Measurements from ENCODE around the gene PRPF18.

Gene PRPF18

DNA sequence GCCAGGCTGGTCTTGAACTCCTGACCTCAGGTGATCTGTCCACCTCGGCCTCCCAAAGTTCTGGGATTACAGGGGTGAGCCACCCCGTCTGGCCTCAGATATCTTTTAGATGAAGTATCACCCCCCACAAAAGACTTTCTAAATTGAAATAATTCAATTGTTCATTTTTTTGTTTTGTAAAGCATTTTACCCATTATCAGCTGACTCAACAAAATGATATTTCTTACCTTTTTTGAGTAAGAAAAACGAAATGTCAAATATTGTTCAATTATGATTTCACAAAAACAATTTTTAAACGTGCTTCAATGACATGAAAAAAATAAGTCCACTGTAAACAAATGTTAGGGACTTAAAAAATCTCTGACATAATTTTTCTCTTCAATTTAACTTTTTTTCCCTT is 822 bp upstream of the PRPF18 start:
- DNase-seq (ENCODE audit: extremely low read depth, low read depth) = no peak
- TF ChIP-seq, protein P1, sequence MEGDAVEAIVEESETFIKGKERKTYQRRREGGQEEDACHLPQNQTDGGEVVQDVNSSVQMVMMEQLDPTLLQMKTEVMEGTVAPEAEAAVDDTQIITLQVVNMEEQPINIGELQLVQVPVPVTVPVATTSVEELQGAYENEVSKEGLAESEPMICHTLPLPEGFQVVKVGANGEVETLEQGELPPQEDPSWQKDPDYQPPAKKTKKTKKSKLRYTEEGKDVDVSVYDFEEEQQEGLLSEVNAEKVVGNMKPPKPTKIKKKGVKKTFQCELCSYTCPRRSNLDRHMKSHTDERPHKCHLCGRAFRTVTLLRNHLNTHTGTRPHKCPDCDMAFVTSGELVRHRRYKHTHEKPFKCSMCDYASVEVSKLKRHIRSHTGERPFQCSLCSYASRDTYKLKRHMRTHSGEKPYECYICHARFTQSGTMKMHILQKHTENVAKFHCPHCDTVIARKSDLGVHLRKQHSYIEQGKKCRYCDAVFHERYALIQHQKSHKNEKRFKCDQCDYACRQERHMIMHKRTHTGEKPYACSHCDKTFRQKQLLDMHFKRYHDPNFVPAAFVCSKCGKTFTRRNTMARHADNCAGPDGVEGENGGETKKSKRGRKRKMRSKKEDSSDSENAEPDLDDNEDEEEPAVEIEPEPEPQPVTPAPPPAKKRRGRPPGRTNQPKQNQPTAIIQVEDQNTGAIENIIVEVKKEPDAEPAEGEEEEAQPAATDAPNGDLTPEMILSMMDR (IDR thresholded peaks at IDR 0.05; ENCODE audit: low read depth, low read length, missing control alignments) = no peak
- no peak overlapping the region for H3K4me3 ChIP-seq (replicated peaks; ENCODE audit: low read depth, low read length)

DNA sequence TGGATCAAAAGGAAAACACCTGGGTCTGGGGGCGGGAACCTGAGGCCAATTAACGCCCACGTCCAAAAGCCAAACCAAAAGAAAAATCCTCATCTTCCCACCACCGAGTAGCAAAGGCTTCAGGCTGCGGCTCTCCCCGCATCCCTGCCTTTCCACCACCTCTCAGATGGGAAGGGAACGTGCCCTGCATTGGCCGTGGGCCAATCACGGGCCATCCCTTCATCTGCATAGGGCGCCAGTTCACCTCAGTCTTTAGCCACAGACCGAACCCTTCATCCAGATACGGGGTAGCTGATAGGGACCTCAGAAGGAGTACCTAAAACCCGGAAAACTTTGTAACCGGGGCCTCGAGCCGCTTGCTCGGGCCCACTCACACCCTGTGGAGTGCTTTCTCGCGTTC is 626 bp downstream of the PRPF18 start:
- DNase-seq (ENCODE audit: extremely low read depth, low read depth) = no peak
- peak overlapping the region; percentile 99 for H3K4me3 ChIP-seq (replicated peaks; ENCODE audit: low read depth, low read length)
- TF ChIP-seq, protein P1 (IDR thresholded peaks at IDR 0.05; ENCODE audit: low read depth, low read length, missing control alignments) = no peak

DNA sequence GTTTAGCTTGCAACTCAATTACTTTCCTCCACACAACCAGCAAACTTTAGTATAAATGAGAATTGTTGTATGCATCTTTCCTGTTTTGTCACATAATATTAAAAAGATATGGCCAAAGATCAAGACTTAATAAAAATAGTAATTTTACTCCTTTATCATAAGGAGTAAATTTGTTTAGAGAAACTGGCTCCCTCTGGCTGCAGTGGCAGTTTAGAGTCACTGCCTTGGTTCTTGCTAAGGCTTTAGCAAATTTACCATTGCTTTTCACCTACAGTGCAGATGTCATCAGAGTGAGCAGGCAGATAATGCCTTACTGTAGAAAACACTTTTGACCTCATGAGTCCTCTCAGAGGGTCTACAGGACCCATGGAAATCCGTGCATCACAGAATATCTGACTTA is 2.6 kb downstream of the PRPF18 start:
- H3K4me3 ChIP-seq (replicated peaks; ENCODE audit: low read depth, low read length) = no peak overlapping the region
- TF ChIP-seq, protein P1 (IDR thresholded peaks at IDR 0.05; ENCODE audit: low read depth, low read length, missing control alignments) = peak; percentile 26
- DNase-seq (ENCODE audit: extremely low read depth, low read depth) = no peak

DNA sequence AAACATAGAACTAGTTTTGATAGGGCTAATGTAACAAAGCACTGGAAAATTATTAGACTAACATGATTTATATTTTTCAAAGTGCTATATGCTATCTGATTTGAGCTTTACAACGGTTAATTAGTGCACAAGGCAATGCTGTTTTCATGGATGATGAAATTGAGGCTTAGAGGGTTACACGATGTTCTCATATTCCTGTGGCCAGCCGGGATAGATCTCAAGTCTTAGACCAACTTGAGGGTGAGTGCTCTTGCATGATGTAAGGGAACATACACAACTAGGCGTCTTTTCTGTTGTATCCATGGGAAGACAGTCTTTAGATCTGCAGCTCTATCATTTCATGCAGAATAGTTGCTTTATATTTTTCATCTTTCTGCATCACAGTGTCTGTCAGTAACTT is 4.1 kb downstream of the PRPF18 start:
- TF ChIP-seq, protein P1 (IDR thresholded peaks at IDR 0.05; ENCODE audit: low read depth, low read length, missing control alignments) = no peak
- H3K4me3 ChIP-seq (replicated peaks; ENCODE audit: low read depth, low read length) = no peak overlapping the region
- DNase-seq (ENCODE audit: extremely low read depth, low read depth) = no peak

DNA sequence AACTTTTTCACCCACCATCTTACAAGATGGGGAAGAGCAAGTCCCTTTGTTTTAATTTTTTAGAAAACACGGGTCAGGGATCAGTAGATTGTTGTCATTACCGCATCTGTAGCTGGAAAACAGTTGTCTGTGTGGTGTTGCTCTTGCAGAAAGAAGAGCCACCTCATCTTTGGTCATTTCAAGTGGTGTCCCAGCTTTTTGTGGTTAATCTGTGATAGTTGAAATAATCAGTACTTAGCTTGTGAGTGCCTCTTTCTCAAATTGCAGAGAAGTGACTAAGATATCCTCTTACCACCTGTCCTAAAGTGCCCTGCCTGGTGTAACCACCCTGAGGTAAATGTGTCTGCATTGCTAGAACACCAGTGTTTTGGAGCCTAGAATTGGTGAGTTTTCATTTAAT is 5.5 kb downstream of the PRPF18 start:
- no peak for DNase-seq (ENCODE audit: extremely low read depth, low read depth)
- TF ChIP-seq, protein P1 (IDR thresholded peaks at IDR 0.05; ENCODE audit: low read depth, low read length, missing control alignments) = no peak
- H3K4me3 ChIP-seq (replicated peaks; ENCODE audit: low read depth, low read length) = no peak overlapping the region

DNA sequence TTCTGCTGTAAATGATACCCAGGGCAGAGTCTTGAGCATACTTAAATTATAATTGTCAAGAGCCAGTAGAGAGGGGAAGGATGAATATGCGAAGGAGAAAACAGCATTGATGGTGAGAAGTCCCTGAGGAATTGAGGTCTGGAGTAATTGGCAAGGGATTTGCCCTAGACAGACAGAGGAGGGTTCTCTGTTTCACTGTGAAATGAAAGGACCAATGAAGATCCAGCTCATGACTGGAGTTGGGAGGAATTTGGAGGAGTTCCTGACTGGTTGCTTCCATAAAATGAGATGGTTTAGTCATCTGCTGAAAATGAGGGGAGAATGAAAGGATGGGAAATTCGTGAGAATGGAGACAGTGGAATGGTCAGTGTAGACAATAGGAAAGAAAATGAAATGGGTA is 6.8 kb downstream of the PRPF18 start:
- TF ChIP-seq, protein P1 (IDR thresholded peaks at IDR 0.05; ENCODE audit: low read depth, low read length, missing control alignments) = no peak
- no peak overlapping the region for H3K4me3 ChIP-seq (replicated peaks; ENCODE audit: low read depth, low read length)
- no peak for DNase-seq (ENCODE audit: extremely low read depth, low read depth)

DNA sequence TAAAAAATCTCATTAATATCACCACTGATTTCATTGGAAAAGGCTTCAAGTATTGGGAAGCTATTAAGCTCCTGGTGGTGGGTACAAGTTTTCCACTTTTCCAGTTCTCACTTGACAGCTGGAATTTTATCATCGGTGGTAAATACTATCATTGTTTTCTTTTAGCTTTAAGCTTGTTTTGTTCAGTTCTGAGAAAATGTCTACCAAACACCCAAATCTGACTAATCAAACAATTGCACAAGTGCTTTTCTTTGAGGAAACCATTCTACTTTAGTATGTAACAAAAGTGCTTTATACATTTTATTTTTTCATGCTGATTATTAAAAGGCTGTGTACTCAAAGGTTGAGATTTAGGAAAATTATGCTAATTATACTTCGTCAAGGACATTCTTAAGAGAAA is 7.9 kb downstream of the PRPF18 start:
- TF ChIP-seq, protein P1 (IDR thresholded peaks at IDR 0.05; ENCODE audit: low read depth, low read length, missing control alignments) = no peak
- no peak overlapping the region for H3K4me3 ChIP-seq (replicated peaks; ENCODE audit: low read depth, low read length)
- DNase-seq (ENCODE audit: extremely low read depth, low read depth) = no peak

Measured in HFF-Myc (cell line).